ENCODE results near the gene TMEM107.
"Not testable (repeated sequence)": the region's sequence is repeated elsewhere in the genome, so short reads cannot be mapped to it uniquely, and the experiment has no call there.

The TMEM107 gene

DNA sequence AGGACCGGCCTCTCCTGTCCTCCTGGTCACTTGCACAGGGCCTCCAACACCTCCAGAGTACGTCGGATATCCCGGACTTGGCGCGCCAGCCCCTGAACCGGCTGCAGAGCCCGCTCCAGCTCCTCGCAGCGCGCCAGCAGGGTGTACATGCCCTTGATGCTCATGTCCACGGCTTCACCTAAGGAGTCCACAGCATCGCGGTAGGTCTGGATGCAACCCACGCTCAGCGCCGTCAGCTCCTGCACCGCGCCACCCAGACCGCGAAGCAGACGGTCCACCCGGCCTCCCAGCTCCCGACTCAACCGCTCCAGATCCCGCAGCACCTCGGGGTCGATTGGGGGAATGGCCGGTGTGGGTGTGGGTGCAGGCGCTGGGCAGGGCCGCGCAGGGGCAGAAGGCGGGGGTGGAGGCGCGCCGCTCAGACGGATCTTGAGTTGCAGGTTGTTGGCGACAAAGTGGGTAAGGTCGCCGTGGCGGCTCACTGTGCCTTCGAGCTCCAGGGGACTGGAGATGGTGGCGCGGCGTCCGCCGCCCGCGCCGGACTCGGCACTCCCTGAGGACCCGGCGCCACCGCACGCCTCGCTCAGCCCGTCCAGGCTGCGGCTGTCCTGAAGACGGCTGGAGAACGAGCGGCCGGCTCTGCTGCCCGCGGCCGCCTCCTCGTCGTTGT is 13.0 kb upstream of the TMEM107 start:
- peak; percentile 1 for DNase-seq

DNA sequence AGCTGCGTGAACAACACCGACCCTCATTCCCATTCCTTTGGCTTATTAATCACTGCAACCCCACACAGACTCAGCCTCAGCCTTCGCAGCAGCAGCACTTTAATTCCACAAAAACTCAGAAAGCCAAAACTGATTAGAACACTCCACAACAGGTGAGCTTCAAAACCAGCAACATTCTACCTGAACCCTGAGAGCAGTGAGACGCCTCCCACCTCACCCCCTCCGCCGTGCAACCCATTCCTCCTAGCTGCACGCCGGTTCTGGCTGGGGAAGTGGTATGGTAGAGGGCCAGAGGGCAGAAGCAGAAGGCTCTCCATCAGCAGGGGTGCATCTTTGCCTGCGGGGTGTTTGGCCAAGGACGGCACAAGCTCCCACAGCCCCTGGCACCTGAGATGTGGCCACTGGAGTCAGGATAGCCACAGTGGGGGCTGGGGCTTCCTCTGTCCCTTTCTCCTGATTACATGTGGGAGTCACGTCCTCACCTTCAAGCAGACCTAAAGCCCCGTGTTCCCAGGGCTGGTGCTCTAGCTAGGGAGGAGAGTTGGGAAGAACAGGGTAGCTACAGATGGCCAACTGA is 12.2 kb upstream of the TMEM107 start:
- DNase-seq, result no peak

DNA sequence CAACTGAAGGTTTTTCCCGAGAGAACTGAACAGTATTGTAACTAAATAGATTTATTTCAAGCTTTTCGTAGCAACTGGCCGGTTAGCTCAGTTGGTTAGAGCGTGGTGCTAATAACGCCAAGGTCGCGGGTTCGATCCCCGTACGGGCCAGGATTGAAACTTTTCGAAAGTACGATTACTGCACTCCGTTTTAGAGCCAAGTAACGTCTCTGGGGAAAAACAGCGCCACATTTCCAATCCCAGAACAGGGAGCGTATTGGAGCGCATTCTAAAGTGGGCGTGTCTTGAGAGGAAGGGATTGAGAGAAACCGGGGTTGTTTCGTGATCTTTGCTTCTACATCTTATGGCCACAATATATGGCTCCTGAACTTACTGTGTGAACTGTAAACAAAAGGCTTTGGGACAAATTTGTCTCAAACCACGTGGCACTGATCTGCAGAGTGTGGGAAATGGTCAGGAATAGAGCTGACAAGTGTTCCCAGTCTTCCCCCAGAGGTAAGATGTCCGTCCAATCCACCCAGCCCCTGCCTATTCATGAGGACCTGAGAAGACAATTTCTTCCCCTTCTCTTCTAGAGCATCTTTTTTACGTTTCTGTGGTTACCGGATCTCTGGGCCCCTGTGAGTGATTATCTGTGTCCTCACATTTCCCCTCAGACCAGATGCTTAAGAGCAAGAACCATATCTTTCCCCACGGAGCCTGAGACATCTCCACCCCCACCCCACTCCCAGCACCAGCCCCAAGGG is 11.5 kb upstream of the TMEM107 start:
- DNase-seq, result peak; percentile 98

DNA sequence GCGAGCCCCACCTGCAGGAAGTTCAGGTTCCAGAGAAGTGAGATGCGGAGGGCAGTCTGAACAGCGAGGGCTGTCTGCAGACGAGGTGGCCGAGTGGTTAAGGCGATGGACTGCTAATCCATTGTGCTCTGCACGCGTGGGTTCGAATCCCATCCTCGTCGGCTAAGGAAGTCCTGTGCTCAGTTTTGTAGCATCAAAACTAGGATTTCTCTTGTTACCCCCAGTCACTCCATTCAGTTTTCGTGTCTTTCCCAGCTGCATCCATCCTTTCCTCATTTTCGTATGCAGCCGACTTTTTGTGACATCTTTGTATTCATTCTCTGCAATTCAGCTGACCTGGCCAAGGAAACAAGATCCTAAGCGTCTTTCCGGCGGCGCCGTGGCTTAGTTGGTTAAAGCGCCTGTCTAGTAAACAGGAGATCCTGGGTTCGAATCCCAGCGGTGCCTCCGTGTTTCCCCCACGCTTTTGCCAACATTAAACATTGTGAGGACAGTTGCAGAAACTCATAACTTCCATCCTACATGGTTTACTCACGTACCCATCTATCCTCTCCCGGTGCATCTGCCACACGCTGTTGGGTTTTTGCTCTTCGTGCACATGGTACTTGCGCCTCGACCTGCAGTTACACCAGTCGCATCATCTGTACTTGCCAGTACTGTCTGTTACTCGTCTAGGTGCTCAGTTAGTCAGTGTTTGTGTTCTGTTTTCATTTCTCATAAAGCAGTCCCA is 10.8 kb upstream of the TMEM107 start:
- DNase-seq, result peak; percentile 89

DNA sequence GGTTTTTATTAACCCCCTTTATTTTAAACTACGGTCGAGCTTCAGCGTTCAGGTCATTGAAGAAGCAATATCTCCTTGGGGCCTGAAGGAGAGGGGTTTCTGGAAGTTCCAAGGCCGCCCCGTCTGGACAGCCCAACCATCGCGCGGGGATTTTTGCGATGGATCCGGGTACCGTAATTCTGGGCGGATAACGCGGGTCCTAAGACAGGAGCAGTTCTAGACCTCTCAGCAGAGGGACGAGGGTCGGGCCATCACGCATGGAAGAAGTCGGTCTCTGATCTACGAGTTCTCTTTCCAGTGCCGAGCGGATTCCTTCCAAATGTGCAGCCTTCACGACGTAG is 10.2 kb upstream of the TMEM107 start:
- DNase-seq, result no peak

DNA sequence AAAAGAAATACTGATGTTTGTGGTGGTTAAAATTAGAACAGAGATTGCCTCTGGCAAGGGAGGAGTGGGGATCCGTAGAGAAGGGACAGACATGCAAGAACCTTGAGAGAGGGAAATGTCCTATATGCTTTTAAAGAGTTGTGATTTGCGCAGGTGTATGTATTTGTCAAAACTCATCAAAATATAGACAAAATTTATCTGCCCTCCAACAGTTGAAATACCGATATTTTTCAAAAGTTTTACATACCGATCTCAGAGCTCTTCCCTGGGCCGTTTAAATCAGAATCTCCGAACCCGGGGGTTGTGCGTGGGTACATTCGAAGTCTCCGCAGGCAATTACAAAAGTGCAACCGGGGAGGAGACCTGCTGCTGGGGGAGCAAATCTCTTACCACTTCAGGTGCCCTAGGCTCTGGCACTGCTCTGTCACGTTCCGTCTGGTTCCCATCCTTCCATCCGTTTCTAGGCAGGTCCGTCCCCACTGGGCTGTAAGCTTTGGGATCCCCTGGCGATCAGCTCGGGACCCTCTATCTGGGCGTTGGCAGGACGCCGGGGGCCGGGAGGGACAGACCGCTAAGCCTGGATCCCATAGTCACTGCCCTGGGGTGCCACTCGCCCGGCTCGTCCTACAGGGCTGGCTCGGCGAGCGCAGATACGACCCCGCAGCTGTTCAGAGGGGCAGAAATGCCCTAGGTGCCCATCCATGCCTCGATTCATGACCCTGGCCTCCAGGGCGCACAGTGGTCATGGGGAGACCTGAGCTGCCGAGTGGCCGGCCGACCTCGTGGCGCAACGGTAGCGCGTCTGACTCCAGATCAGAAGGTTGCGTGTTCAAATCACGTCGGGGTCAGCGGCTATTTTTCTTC is 9.6 kb upstream of the TMEM107 start:
- DNase-seq, result peak; percentile 60

DNA sequence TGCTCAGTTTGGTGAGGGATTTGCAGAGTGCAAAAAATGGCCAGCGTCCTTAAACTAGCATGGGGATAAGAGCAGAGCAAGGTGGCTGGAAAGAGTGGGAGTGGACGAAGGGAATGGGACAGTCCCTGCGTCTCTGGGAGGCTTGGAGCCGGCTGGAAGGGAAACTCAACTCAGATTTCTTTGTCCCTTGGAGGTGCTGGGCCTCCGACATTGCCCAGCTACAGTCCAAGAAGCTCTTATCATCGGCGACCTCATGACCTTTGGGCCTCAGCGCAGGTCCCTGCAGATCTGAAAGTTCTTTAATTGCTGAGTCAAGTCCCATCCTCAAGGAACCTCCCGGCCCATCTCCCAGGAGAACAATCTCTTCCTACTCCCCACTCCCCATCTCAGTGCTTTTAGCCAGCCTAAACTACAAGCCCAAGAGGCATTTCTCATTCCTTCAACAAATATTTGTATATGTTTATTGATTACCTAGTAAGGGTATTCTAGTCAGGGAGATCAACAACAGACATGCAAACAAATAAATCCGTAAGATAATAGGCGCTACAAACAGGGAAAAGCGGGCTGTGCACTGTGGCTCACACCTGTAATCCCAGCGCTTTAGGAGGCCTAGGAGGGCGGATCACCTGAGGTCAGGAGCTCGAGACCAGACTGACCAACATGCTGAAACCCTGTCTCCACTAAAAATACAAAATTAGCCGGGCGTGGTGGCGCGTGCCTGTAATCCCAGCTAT is 985 bp upstream of the TMEM107 start:
- no peak for DNase-seq

DNA sequence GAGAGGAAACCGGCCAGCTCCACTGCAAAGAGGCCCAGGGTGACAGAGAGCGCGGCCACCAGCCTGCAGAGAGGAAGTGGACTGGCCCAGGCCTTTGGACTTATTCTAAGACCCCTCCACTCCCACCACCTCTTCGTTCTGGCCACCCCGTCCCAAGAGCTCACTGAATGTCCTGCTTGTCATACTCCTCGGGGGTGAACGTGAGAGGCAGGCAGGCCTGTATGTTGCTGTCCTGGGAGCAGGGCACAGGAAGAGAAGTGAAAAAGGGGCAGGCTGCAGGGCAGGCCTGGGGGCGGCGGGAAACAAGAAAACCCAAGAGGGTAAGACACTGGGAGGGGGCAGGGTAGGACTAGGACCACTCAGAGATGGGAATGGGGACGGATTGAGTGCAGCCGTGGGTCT is 384 bp downstream of the TMEM107 start:
- no peak for DNase-seq

DNA sequence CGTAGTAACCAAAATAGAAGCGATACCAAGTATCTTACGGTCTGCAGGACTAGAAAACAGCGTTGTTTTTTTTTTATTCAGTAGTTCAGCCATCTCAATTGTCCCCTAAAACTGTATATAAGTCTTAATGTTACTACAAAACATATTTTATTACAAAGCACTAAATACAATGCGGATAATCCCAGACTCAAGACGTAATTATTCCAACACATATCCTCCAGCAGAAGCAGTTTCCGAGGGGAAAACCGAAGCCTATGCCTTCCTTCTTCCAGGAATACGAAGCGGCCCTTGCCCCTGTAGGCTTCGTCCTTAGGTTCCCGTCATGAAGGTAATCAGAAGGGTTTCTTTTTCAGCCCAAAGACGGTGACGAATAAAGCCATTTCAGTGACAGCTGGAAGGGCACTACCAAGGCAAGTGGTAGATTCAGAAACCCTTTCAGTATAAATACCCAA is 2.3 kb downstream of the TMEM107 start:
- DNase-seq, result no peak

DNA sequence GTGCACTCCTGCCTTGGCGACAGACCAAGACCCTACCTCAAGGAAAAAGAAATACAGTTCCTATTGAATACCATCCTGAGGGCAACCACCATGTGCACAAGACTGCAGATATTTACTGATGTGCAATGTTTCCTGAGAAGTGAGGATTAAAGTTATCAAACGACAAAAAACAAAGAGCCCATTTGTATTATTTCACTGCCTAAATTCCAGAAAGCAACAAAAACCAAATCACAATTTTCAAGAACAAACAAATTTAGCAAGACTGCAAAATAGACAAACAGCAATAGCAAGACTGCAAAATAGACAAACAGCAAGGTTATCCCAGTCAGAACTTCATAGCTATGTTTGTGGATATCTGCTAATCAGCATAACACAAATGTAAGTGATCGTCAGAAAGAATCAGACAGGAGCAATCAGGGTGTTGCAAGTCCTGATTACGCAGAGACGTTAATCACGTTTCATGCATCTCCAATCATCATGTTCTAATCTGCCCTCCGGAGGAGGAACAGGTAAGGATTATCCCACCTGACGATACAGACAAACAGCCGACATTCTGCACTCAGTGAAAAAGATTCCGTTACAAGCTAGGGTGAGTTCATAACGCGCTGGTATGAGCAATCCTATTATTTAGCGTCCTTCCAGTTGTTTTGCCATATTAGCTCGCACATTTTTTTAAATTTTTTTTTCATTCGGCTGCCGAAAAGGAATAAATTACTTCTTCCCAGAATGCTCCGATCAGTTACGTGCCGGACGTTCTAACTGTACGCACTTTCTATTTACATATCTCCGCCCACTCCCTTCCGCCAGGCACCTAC is 2.9 kb downstream of the TMEM107 start:
- DNase-seq, result peak; percentile 98

DNA sequence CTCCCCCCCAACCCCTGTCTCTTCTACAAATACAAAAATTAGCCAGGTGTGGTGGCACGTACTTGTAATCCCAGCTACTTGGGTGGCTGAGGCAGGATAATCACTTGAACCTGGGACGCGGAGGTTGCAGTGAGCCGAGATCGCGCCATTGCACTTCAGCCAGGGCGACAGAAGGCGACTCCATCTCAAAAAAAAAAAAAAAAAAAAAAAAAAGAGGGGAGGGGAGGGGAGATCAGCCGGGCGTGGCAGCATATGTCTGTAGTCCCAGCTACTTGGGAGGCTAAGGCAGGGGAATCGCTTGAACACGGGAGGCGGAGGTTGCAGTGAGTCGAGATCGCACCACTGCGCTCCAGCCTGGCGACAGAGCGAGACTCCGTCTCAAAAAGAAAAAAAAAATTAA is 6.0 kb downstream of the TMEM107 start:
- not testable (repeated sequence) for DNase-seq

DNA sequence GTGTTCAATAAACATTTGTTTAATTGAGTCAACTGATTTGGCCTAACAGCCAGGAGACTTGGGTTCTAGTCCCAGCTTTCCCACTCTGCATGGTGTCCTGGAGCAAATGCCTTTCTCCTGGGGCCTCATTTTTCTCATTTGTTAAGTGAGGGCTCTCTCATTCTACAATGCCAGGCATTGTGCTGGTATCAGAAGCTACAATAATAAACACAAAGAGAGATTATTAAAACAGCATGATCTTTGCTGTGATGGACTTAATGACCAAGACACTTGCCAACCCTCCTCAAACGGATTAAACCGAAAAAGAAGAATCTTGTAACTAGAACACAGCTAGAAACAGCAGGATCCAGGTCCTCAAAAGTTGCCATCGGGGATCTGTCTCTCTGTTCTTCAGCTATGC is 8.7 kb downstream of the TMEM107 start:
- DNase-seq, result no peak

DNA sequence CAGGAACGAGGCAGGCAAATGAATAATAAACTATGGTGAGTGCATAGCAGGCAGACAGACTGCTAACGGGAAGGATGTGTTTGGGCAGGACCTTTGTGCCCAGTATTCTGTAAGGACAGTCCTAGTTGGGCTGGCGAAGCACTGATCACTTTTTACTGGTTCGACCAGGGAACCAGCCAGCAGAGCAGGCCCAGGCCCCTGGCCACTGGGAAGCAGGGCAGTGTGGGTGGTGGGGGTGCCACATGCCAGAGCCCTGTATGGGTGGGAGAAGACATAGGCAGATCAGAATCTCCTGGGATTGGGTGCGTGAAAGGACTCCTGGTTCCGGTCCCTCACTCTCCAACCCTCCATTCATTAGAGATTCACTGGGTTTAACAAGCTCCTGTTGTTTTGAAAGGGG is 9.4 kb downstream of the TMEM107 start:
- DNase-seq, result no peak

DNA sequence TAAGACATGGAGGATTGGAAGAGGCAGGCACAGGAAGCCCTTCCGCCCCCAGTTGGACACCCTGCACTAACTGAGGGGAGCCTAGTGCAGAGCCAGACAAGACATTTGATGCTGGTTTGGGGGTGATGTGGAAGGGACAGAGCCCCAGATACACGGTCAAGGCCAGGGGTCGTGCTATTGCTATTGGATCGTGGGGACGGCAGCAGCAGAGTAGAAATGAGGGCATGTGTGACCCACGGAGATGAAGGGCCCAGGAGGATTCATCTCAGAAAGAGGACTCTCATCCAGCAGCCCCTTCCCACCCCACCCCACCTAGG is 11.4 kb downstream of the TMEM107 start:
- DNase-seq, result no peak

DNA sequence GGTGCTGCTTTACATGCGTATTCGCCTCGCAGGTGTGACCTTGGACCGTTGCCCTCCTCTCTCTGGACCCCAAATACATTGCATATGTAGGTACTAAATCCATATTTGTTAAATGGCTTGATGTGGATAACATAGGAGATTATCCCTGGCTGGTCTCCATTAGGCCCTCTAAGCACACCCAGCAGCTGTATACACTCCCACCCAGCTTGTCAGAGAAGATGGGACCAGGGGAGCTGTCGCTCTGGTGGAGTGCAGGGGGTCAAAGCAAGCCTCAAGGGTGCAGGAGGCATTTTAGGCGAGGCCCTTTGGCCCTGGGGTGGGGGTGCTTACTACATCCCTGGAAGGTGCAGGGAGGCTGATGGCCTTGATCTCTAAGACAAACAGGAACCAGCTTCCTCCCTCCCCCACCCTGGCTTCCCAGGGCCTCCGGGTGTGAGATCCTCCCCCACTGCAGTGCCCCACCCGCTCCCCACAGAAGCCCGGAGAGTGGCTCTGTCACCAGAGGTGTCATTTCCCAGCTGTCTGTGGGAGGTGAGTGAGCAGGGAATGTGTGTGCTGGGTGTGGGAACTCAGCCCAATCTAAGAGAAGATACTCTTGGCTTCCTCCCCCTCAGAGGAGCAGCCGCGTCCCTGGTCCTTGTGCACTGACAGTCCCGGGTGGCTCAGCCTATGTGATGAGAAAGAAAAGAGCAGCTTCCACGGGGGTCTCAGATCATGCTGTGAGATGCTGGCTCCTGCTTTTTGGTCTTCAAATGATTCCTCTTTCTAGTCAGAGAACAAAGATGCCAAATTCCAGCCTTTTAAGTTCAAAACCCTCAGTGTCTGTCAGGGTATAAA is 12.0 kb downstream of the TMEM107 start:
- DNase-seq, result peak; percentile 75

DNA sequence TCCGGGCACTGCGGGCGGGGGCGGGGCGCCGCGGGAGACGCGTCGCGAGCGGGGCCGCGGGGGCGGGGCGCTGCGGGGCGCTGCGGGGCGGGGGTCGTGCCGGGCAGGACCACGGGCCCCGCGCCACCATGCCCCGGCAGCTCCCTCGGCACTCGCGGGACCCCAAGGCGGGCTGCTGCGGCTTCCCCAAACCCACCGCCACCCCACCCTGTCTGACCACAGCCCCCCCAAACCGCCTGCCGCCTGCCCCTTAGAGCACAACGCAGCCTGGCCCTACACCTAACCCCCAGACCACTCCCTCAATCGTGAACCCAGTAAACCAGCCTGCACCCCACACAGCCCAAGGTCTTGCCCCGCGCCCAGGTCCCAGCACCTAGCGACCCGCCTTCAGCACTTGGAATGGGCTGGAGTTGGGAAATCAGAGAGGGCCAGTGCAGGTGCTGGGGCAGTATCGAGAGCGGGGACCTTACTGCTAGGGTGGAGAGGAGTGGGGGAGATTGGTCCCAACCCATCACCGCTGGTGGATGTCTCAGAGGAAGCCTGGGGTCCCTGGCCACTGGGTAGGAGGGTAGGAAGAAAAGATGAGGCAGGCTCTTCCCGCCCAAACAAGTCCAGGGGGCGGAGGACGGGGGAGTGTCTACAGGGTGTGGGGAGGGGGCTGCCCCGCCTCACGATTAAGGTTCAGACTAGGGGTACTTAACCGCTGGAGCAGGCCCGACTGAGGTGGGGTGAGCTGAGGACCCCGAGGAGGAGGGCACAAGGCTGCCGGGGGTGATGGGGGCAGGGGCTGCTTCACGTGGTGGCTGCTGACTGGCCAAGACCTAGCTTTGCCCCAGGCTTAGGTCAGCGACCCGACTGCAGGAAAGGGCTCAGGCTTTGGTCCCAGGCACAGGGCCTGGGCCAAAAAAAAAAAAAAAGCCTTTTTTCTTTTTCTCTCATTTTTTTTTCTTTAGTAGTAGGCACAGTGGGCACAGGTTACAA is 12.9 kb downstream of the TMEM107 start:
- no peak for DNase-seq

DNA sequence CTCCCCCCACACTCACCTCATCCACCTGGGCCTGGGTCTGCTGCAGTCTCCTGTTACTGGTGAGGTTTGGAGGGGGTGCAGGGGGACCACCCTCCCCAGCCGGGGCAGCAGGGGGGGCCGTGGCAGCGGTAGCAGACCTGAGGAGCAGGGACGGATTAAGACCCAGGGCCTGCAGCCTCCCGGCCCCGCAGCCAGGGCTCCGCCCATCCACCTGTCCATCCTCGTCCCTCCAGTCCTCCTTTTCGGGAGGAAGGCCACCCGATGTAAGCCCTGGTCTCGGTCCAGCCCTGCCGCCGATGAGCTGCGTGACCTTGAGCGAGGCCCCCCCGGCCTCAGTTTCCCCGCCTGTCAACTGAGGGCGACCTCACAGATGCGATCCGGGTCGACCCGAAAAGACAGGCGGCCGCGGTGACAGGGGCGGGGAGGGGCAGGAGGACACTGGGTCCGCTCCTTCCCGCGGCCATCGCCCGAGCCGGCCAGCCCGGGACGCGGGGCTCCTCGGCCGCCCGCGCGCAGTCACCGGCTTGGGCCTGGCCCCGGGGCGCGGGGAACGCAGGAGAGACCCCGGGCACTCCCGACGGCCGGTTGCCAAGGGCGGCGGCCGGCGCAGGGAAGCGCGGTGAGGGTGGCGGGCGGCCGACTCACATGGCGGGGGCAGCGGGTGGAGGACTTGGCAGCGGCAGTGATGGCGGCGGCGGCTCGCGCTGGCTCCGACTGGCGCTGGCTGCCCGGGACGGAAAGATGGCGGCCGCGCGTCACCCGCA is 13.8 kb downstream of the TMEM107 start, which contains the start of gene VAMP2:
VAMP2 (minus strand) TSS at position 716 of the 764 bp plus-strand sequence; CDS start at position 647, 69 bp downstream.
- DNase-seq, result peak; percentile 76
